PC-3 (cell line): Measurements from ENCODE around the gene TEX14. TPM values are rescaled to one million over a fixed set of nuclear protein-coding genes. Genes with fewer than 3 reads are reported as not detected.

ENCODE experiments used
- ATAC-seq: fragments of 200-7000 bp; cut with Tn5 transposase; 2 replicates; pipeline ENCODE4 v1.9.1; 2020; ENCODE audit warnings: mild to moderate bottlenecking, moderate library complexity
- BruUV-seq: library from RNA; stranded (reverse); fragments of 400-500 nt; replicated peaks from 2 replicates; lab custom pipeline; 2021; lab: Mats Ljungman, UMichigan
- CTCF ChIA-PET: fragments of 300-600 bp; sonication (Branson Sonifier 250); formaldehyde crosslinking; loops from one replicate; lab custom pipeline; 2022; ENCODE audit warnings: antibody characterized with exemption; lab: Charles Lee
- POLR2A ChIA-PET: fragments of 300-600 bp; sonication (Branson Sonifier 250); formaldehyde crosslinking; loops from one replicate; lab custom pipeline; 2022; ENCODE audit warnings: antibody characterized with exemption; ENCODE audit not compliant: unreplicated experiment; lab: Charles Lee
- DNase-seq: peaks from one replicate; pipeline ENCODE4 v3.0.0-alpha.2; 2015
- H2AFZ ChIP-seq: fragments of 300-600 bp; sonication (generic); 2 replicates; pipeline ENCODE4 v1.6.0; 2016; ENCODE audit warnings: antibody characterized with exemption, low read length
- H3F3A ChIP-seq: fragments of 300-600 bp; sonication (generic); one replicate; pipeline ENCODE4 v1.6.0; 2017; ENCODE audit warnings: antibody characterized with exemption, low read length, control low read depth, mild to moderate bottlenecking; ENCODE audit not compliant: unreplicated experiment
- H3K27ac ChIP-seq: fragments of 300-600 bp; sonication (generic); 2 replicates; pipeline ENCODE4 v1.5.1; 2016; ENCODE audit warnings: mild to moderate bottlenecking, low read length
- H3K27me3 ChIP-seq: fragments of 300-600 bp; sonication (generic); 2 replicates; pipeline ENCODE4 v1.6.1; 2016; ENCODE audit warnings: low read length, mixed read lengths
- H3K36me3 ChIP-seq: fragments of 300-600 bp; sonication (generic); 2 replicates; pipeline ENCODE4 v1.6.1; 2016; ENCODE audit warnings: low read depth, mixed run types, low read length, mixed read lengths
- H3K4me1 ChIP-seq: fragments of 300-600 bp; sonication (generic); 2 replicates; pipeline ENCODE4 v1.5.1; 2016; ENCODE audit warnings: low read length; ENCODE audit not compliant: insufficient read depth
- H3K4me2 ChIP-seq: fragments of 300-600 bp; sonication (generic); 2 replicates; pipeline ENCODE4 v1.6.0; 2016; ENCODE audit warnings: low read length
- H3K4me3 ChIP-seq: fragments of 300-600 bp; sonication (generic); 2 replicates; pipeline ENCODE4 v1.5.1; 2016; ENCODE audit warnings: mild to moderate bottlenecking, low read length, mixed read lengths
- H3K79me2 ChIP-seq: fragments of 300-600 bp; sonication (generic); 2 replicates; pipeline ENCODE4 v1.6.1; 2017; ENCODE audit warnings: low read length, mixed read lengths
- H3K9ac ChIP-seq: fragments of 300-600 bp; sonication (generic); 2 replicates; pipeline ENCODE4 v1.6.0; 2016; ENCODE audit warnings: mild to moderate bottlenecking, low read length
- H3K9me2 ChIP-seq: fragments of 300-600 bp; sonication (generic); replicated peaks from 2 replicates; pipeline ENCODE4 v1.6.1; 2016; ENCODE audit warnings: mixed run types, low read length, mixed read lengths
- H3K9me3 ChIP-seq: fragments of 300-600 bp; sonication (generic); 2 replicates; pipeline ENCODE4 v1.6.1; 2016; ENCODE audit warnings: low read length, mixed read lengths
- H4K20me1 ChIP-seq: fragments of 300-600 bp; sonication (generic); 2 replicates; pipeline ENCODE4 v1.6.1; 2016; ENCODE audit warnings: low read length, mixed read lengths
- EZH2 ChIP-seq: fragments of 300-600 bp; sonication (generic); IDR thresholded peaks from one replicate; pipeline ENCODE4 v1.6.1; 2017; ENCODE audit warnings: antibody characterized with exemption, mild to moderate bottlenecking, low read length; ENCODE audit not compliant: unreplicated experiment
- EZH2phosphoT487 ChIP-seq: fragments of 300-600 bp; sonication (generic); IDR thresholded peaks from 2 replicates; pipeline ENCODE4 v1.6.1; 2018; ENCODE audit warnings: mild to moderate bottlenecking, antibody characterized with exemption, low read length, borderline replicate concordance
- intact Hi-C: fragments of 100-400 bp; cut with micrococcal nuclease; formaldehyde crosslinking; loops from 2 replicates; pipeline ENCODE4 v1.9.0; 2023
- total RNA-seq: library from RNA; depleted of rRNA; stranded (reverse); fragments of >200 nt; gene quantifications from 2 replicates; pipeline ENCODE4 v1.2.3, GENCODE V29; 2014
- TF ChIP-seq, protein P1 (sequence below): fragments of 300-600 bp; sonication (generic); conservative IDR thresholded peaks from 2 replicates; pipeline ENCODE4 v1.5.1; 2017; ENCODE audit warnings: antibody characterized with exemption, low read depth, mild to moderate bottlenecking, low read length

The TEX14 gene
- total RNA-seq, 1 experiment from 2014 or later, result 0.29 TPM

DNA sequence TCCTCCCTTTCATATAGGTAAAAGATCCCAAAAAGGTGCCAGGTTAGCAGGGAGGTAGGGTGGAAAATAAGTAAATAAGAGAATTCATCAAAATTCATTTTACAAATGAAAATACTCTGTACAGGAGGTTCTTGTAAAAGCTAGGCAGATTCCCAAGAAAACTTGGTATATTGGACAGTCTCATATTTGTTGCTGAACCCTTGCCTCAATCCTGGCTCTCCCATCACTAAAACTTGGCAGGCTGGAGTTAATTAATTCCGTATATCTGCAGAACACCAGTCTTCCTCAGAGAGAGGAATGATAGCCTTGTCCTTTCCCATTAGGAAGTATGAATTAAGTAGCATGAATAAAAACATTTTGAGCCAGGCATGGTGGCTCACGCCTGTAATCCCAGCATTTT, 111.2 kb downstream of the TEX14 start:
- POLR2A ChIA-PET, result no interaction called here
- Histone ChIP-seq H3K4me2 (no peak overlapping the region), H3K27me3 (no peaks in the 10 kb centered on the region), H3K79me2 (no peaks in the 10 kb centered on the region), H3K9ac (no peak overlapping the region), H3K36me3 (no peaks in the 10 kb centered on the region), H3K9me3 (no peaks in the 10 kb centered on the region), H2AFZ (no peak overlapping the region), H3K4me3 (no peak overlapping the region), H4K20me1 (no peaks in the 10 kb centered on the region), H3F3A (no peaks in the 10 kb centered on the region), H3K9me2 (no peaks in the 10 kb centered on the region), H3K4me1 (peaks cover 3% of the 10 kb centered on the region), H3K27ac (no peak overlapping the region)
- DNase-seq, result no peak
- TF ChIP-seq EZH2phosphoT487 (no peak), EZH2 (no peak)
- TF ChIP-seq, protein P1, sequence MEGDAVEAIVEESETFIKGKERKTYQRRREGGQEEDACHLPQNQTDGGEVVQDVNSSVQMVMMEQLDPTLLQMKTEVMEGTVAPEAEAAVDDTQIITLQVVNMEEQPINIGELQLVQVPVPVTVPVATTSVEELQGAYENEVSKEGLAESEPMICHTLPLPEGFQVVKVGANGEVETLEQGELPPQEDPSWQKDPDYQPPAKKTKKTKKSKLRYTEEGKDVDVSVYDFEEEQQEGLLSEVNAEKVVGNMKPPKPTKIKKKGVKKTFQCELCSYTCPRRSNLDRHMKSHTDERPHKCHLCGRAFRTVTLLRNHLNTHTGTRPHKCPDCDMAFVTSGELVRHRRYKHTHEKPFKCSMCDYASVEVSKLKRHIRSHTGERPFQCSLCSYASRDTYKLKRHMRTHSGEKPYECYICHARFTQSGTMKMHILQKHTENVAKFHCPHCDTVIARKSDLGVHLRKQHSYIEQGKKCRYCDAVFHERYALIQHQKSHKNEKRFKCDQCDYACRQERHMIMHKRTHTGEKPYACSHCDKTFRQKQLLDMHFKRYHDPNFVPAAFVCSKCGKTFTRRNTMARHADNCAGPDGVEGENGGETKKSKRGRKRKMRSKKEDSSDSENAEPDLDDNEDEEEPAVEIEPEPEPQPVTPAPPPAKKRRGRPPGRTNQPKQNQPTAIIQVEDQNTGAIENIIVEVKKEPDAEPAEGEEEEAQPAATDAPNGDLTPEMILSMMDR, result no peak
- ATAC-seq, result no peak
- intact Hi-C loops, result no loop called here
- CTCF ChIA-PET, result no interaction called here
- no TSS peak for BruUV-seq

DNA sequence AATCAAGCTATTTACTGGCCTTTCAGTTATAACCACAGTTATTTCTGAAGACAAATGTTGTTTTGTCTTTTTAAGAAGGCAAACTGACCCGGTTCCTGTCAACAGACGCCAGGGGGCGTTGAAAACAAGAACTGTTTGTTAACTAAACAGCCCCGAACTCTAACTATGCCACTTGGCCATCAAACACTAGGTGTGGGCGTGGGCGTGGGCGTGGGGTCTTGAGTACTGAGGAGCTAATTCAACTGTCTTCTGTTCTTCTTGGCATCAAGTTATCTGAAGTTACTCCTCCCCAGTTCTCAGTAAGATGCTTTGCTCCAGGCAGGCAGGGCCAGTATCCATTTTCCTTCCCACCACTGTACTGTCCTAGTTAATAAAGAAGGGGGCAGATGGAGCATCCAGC, 114.1 kb downstream of the TEX14 start:
- DNase-seq, result peak; percentile 80
- peak; percentile 65 for ATAC-seq
- Histone ChIP-seq H3K9ac (no peak overlapping the region), H3K27ac (no peak overlapping the region), H3F3A (no peaks in the 10 kb centered on the region), H3K4me1 (peaks cover 9% of the 10 kb centered on the region), H4K20me1 (no peaks in the 10 kb centered on the region), H3K9me3 (no peaks in the 10 kb centered on the region), H2AFZ (no peak overlapping the region), H3K4me3 (no peak overlapping the region), H3K36me3 (no peaks in the 10 kb centered on the region), H3K79me2 (no peaks in the 10 kb centered on the region), H3K9me2 (no peaks in the 10 kb centered on the region), H3K27me3 (no peaks in the 10 kb centered on the region), H3K4me2 (no peak overlapping the region)
- ChIA-PET POLR2A (interaction anchor here (1.0 kb wide), 1 partner anchor 54 kb away, joined by 4 read pairs; no protein-coding TSS in a partner anchor), CTCF (interaction anchor here (0.5 to 1.2 kb wide), 7 partner anchors 9 to 385 kb away, joined by 3 to 7 read pairs (median 3); no protein-coding TSS in a partner anchor)
- TF ChIP-seq, protein P1, result peak; percentile 94
- no peak for TF ChIP-seq EZH2
- no TSS peak for BruUV-seq
- intact Hi-C loops, result loop anchor here (1.0 kb wide), 1 partner anchor 59 kb away; no protein-coding TSS in a partner anchor

DNA sequence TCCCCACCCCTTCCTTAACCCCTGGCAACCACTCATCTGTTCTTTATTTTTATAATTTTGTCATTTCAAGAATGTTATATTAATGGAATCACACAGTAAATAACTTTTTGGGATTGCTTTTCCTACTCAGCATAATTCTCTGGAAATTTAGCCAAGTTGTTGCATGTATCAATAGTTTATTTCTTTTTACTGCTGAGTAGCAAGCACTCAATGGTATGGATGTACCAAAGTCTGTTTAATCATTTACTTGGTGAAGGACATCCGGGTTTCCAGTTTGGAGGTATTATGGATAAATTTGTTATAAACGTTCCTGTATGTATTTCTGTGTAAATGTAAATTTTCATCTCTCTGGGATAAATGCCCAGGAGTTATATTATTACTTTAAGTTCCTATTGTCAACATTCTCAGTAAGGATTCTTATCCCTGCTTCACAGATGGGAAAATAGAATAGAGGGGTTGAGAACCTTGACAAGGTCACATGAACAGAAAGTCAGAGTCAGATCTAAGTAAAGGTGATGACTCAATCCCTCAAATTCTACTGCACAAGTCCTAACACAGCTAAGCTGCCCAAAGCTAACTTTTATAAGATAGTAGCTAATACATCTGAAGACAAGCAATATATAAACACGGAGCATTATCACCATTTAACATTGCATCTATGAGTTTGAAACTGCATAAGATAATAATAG, 115.0 kb downstream of the TEX14 start:
- Histone ChIP-seq H4K20me1 (no peaks in the 10 kb centered on the region), H3K4me1 (peaks cover 9% of the 10 kb centered on the region), H3K9me2 (no peaks in the 10 kb centered on the region), H3K4me3 (no peak overlapping the region), H3K9ac (no peak overlapping the region), H3K79me2 (no peaks in the 10 kb centered on the region), H3K36me3 (no peaks in the 10 kb centered on the region), H3K9me3 (no peaks in the 10 kb centered on the region), H2AFZ (no peak overlapping the region), H3K4me2 (no peak overlapping the region), H3F3A (no peaks in the 10 kb centered on the region), H3K27ac (no peak overlapping the region), H3K27me3 (no peaks in the 10 kb centered on the region)
- no TSS peak for BruUV-seq
- intact Hi-C loops, result loop anchor here (1.0 kb wide), 1 partner anchor 59 kb away; no protein-coding TSS in a partner anchor
- CTCF ChIA-PET, result interaction anchor here (0.5 to 1.2 kb wide), 7 partner anchors 8 to 385 kb away, joined by 3 to 7 read pairs (median 3); no protein-coding TSS in a partner anchor
- ATAC-seq (no peak), DNase-seq (no peak)
- POLR2A ChIA-PET, result no interaction called here
- TF ChIP-seq EZH2phosphoT487 (no peak), EZH2 (no peak)
- TF ChIP-seq, protein P1, result no peak
